ENCODE data around the gene GOLGA6C.
"Not testable (repeated sequence)": the region's sequence is repeated elsewhere in the genome, so short reads cannot be mapped to it uniquely, and the experiment has no call there.

Gene GOLGA6C

DNA sequence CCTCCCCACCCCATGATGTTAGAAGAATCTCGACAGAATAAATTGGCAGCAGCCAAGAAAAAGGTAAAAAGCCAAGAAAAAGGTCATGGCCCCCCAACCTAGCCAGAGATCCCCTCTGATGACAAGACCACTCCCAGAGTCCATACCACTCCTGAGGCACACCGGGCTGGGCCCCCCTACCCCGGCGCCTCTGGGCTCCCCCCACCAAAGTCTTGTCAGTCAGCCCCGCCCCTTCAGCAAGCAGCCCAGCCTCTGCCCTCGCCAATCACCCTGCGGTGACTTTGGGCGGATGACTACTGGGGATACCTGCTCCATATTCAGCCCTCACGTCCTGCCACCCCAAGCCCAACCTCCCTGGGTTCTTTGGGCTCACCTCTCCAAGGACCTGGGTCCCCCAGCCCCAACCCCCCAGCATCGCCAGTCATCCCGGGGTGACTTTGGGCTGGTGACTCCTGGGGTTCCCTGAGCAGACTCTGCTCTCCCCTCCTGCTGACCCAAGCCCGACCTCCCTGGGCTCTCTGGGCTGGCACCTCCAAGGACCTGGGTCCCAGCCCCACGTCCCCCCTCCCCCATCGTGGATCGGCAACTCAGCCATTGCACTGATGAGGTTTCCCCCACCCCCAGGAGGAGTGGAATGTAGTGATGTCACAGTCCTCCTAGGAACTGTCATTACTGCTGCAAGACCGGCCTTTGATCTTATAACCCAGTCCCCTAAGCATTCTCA lies 648 bp downstream of the GOLGA6C start:
- DNase-seq (ENCODE audit: low read depth in 2 of 2): not testable (repeated sequence)

DNA sequence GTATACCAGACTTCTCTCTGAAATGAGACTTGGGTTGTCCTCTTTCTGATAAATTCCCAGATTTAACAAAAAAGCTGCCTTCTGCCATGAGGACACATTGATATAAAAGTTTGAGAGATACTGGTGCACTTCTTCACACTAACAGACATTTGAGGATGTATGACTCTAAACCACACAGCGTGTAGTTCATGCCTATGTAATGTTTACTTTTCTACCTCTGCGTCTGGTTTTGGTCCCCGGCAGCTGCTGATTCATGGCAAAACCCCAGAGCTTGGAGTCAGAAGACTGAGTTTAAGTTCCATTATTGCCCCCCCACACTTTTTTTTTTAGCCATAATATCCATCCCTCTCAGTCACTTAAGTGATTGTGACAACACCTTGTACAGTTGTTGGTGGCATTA lies 1.7 kb downstream of the GOLGA6C start:
- not testable (repeated sequence) for DNase-seq (ENCODE audit: low read depth in 2 of 2)

DNA sequence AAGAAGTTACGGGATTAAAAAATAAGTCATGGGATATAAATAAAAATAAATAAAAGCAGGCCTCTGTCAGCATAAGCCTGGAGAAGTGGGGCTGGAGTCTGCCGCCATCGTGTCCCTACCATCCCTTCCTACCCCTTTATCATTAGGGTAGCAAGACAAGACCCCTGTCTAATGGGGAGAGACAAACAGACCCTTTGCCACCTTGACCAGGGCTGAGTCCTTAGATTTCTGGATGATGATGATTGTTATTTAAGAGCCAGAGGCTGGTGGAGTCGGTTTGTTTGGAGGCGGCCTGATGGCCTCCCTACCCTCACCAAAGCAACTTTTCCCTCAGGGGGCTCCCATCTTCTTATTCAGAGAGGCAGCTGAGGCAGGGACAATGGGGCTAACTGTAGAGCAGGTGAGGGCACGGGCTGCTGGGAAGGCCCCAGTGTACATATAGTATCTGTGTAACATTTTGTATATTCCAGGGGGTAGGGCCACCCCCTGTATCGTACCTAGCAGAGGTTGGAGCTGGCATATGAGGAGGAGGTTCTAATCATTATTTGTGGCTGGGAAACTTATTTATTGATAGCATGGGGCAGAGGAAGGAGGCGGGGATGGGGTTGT lies 15.7 kb downstream of the GOLGA6C start:
- not testable (repeated sequence) for DNase-seq (ENCODE audit: low read depth in 2 of 2)

DNA sequence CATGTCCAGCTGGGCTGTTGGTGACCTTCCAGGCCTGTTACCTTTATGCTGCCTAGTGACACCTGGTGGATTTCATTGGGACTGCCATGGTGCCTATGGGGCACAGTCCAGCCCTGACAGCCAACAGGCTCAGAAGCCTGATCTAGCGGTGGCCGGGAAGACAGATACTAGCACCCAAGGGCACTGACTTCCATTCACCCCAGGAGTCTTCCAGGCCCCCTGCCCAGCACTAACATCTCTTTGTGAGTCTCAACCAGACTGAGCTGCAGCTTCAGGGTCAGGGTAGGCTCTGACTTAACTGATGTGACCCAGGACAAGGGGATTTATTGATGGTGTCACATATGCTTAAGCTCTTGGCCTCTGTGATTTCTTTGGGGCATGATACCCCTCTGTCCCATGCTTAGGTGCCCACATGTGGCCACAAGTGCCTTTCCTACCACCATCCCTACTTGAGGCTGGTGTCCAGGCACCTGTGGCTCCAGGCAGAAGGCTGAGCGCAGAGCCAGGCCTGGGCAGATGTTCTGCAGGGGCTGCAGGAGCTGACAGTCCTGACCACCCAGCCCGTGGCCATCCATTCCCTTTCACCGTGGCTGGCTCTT lies 16.5 kb downstream of the GOLGA6C start:
- peak; percentile 27 to 28 for DNase-seq (ENCODE audit: low read depth in 2 of 2)

DNA sequence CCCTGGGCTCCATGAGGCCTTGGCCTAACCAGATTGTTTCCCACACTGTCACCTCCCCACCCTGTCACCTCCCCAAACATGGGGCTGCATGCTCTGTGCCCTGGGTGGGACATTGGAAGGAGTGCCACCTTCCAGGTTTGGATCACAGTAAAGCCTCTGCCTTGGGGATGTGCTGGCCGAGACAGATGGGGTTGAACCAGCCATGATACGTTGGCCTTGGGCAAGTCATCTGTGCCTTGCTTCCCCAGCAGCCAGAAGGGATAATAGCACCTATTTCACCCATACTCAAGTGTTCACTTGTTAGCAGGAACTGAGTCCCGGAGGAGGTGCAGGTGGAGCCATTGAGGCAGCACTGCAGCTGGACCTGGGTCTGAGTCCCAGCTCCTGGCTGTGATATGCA lies 17.5 kb downstream of the GOLGA6C start:
- DNase-seq (ENCODE audit: low read depth in 2 of 2): not testable (repeated sequence)

DNA sequence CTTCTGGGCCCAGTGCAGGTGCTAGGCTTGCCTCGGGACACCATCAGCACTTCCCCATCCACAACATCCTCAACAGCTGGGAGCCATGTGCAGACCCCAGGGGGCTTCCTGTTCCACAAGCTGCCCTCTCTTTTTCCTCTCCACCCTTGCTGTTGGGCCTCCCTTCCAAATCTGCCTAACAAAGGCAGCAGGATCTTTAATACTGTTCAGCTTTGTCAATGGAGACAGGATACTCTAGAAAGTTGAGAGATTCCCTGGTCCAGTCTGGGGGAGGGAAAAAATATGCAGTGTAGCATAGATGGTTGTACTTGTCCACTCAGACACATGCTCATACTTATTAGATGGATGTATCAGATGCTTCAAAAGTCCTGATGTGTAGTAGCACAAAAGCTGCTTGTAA lies 20.4 kb downstream of the GOLGA6C start:
- DNase-seq (ENCODE audit: low read depth in 2 of 2): not testable (repeated sequence)

DNA sequence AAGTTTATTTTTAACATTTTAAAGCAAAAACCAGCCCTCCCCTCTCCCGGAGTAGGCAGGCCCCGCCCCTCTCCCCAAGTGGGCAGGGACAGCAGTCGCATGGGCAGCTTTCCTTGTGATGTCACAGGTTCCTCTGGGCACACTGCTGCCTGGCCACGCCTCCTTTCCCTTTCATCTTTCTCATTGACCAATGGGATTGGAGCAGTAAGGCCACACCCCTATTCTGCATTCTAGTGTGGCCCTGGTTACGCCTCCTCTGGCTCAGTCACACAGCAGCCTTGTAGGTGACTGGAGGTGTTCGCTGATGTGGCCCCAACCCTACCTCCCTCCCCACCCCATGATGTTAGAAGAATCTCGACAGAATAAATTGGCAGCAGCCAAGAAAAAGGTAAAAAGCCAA lies 24.4 kb downstream of the GOLGA6C start, which contains the start of gene GOLGA6D:
Gene GOLGA6D, plus strand, starts transcription at position 264 of the 400 bp plus-strand sequence. Its CDS starts 41 bp downstream, at position 305.
- not testable (repeated sequence) for DNase-seq (ENCODE audit: low read depth in 2 of 2)

DNA sequence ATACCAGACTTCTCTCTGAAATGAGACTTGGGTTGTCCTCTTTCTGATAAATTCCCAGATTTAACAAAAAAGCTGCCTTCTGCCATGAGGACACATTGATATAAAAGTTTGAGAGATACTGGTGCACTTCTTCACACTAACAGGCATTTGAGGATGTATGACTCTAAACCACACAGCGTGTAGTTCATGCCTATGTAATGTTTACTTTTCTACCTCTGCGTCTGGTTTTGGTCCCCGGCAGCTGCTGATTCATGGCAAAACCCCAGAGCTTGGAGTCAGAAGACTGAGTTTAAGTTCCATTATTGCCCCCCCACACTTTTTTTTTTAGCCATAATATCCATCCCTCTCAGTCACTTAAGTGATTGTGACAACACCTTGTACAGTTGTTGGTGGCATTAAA lies 26.0 kb downstream of the GOLGA6C start:
- not testable (repeated sequence) for DNase-seq (ENCODE audit: low read depth in 2 of 2)

DNA sequence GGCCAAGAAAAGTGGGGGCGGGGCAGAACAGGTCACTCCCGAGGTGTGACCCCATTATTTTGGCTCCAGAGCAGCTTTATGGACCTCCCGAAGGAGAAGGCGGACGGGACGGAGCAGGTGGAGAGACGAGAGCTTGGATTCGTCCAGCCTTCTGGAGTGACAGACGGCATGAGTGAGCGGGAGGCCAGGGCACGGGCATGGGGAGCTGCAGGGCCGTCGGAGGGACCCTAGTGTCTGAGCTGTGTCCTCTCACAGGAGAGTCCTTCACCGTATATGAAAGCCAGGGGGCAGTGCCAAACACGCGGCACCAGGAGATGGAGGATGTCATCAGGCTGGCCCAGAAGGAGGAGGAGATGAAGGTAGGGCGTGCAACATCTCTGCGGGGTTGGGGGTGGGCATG lies 35.5 kb downstream of the GOLGA6C start:
- DNase-seq (ENCODE audit: low read depth in 2 of 2): not testable (repeated sequence)

DNA sequence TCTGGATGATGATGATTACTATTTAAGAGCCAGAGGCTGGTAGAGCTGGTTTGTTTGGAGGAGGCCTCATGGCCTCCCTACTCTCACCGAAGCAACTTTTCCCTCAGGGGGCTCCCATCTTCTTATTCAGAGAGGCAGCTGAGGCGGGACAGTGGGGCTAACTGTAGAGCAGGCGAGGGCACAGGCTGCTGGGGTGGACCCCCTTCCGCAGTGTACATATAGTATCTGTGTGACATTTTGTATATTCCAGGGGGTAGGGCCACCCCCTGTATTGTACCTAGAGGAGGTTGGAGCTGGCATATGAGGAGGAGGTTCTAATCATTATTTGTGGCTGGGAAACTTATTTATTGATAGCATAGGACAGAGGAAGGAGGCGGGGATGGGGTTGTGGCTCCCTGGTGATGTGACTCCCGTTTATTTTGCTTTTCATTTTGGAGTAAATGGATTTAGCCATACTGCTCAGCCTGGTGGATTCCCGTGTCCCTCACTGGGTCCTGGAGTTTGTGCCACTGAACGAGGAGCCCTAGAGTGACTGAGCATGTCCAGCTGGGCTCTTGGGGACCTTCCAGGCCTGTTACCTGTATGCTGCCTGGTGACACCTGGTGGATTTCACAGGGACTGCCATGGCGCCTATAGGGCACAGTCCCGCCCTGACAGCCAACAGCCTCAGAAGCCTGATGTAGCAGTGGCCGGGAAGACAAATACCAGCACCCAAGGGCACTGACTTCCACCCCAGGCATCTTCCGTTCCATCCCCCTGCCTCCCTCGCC lies 40.6 kb downstream of the GOLGA6C start:
- DNase-seq (ENCODE audit: low read depth in 2 of 2): not testable (repeated sequence)

DNA sequence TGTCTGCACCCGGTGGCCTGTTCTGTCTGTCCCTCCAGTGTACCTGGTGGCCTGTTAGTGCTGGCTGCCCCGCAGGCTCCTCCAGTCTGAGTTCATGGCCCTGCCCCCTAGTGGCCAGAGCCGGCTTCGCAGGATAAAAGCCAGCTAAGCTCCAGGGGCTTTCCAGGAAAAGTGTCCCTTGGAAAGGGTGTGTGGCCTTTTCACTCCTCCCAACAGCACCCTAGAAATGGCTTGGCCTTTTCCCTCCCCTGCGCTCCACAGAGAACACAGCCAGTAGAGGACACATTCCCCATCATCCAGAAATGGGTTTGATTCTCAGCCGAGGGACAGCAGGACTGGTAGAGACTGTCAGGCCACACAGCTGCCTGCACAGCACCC lies 41.2 kb downstream of the GOLGA6C start:
- peak; percentile 31 to 43 for DNase-seq (ENCODE audit: low read depth in 2 of 2)

DNA sequence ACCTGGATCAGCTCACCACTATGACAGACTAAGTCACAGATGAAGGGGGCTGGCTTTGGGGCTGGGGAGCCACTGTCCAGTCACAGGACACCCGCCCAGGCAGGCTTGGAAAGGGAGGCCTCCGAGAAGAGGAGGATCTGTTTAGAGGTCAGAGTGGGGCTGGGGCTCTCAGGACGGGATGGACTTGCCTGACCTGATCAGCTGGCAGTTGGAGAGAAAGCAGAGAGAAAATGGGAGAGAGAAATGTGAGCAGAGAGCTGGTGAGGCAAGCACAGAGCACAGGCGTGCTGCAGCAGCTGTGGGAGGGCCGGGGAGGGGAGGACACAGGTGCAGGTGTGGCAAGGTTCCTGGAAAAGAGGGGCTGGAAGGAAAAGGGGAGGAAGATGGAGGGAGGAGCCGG lies 41.9 kb downstream of the GOLGA6C start:
- DNase-seq (ENCODE audit: low read depth in 2 of 2): not testable (repeated sequence)

DNA sequence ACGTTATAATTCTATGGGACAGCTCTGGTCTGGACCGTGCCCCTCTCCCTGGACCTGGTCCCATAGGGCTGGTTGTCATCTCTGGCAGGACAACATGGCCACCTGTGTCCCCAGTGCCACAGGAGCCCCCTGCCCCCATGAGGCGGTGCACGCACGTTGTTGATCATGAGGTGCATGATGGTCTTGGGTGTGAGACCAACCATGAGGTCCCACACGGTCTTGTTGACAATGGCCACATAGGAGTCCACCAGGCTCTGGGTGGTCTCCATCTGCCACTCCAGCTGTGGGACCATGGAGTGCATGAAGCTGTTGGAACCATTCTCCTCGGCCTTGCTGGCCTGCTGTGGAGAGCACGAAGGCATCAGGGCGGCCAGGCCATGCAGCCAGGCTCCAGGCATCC lies 44.2 kb downstream of the GOLGA6C start:
- no peak for DNase-seq (ENCODE audit: low read depth in 2 of 2)

DNA sequence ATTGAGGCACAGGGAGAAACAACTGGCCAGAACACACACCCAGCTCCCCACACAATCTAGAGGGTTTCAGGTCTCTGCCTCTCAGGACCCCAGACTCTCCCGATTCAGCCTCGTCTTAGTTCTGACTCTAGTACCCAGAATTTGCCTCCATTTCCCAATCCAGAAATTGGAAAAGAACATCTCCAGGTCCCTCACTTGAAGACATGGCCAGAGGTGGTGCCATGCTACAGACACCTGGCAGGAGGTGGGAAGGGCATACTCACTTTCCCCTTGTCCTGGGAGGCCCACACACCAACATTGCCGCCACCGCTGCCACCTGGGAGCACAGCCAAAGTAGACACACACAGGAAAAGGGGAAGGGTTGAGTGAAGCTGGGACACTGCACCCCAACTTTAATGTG lies 44.6 kb downstream of the GOLGA6C start:
- not testable (repeated sequence) for DNase-seq (ENCODE audit: low read depth in 2 of 2)

DNA sequence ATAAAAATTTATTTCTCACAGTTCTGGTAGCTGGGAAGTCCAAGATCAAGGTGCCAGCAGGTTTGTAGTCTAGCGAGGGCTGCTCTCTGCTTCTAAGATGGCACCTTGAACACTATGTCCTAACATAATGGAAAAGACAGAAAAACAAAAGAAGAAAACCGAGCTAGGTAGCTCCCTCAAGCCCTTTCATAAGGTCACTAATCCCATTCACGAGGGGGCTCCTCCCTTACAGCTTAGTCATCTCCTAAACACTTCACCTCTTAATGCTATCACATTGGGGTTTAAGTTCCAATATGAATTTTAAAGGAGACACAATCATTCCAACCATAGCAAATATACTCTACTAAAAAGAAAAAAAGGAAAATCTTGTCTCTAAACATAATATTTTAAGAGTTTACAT lies 48.1 kb downstream of the GOLGA6C start:
- DNase-seq (ENCODE audit: low read depth in 2 of 2): no peak

DNA sequence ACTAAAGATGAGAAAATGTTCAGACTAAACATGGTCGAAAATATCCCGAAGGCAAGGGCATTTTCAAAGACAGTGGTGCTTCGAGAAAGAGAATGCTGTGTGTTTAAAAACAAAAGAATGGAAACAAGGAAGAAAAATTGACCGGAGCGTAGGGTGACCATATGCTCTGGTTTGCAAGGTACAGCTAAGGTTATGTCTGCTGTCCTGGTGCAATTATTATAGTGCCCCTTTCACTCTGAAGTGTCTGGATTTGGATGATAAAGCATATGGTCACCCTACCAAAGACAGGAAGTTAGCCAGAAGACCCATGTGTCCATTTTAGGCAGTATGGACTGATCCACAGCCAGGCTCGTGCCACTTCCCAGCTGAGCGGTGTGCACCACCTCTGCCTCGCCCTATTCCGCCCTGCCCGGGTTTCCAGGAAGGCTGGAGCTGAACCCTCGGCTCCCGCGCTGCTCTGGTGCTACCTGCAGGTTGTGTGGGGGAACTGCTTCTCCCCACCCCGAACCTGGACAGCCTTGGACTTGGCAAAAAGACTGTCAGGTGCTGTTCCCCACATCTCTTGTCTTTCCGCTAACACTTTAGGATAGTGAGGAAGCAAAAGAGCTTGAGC lies 49.8 kb downstream of the GOLGA6C start:
- DNase-seq (ENCODE audit: low read depth in 2 of 2): no peak

DNA sequence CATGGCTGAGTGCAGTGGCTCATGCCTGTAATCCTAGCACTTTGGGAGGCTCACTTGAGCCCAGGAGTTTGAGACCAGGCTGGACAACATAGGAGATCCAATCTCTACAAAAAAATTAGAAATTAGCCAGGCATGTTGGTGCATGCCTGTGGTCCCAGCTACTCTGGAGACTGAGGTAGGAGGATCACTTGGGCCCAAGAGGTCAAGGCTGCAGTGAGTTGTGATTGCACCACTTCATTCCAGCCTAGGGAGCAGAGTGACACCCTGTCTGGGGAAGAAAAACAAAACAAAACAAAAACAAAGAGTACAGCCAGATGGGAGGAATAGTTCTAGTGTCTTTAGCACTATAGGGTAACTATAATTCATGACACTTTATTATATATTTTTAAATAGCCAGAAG lies 51.6 kb downstream of the GOLGA6C start:
- DNase-seq (ENCODE audit: low read depth in 2 of 2): no peak

DNA sequence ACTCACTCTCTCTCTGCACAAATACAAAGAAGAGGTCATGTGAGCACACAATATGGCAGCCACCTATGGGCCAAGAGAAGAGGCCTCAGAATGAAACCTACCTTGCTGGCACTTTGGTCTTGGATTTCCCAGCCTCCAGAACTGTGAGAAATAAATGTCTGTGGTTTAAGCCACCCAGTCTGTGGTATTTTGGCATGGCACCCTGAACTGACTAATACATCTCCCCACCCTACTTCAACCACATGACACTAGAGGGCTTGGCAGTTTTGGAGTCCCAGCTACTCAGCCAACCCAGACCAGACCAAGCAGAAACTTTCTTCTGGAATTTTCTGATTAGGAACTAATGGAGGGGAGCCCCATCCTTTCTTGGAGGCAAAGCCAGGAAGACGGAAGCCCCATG lies 54.4 kb downstream of the GOLGA6C start:
- DNase-seq (ENCODE audit: low read depth in 2 of 2): not testable (repeated sequence)

DNA sequence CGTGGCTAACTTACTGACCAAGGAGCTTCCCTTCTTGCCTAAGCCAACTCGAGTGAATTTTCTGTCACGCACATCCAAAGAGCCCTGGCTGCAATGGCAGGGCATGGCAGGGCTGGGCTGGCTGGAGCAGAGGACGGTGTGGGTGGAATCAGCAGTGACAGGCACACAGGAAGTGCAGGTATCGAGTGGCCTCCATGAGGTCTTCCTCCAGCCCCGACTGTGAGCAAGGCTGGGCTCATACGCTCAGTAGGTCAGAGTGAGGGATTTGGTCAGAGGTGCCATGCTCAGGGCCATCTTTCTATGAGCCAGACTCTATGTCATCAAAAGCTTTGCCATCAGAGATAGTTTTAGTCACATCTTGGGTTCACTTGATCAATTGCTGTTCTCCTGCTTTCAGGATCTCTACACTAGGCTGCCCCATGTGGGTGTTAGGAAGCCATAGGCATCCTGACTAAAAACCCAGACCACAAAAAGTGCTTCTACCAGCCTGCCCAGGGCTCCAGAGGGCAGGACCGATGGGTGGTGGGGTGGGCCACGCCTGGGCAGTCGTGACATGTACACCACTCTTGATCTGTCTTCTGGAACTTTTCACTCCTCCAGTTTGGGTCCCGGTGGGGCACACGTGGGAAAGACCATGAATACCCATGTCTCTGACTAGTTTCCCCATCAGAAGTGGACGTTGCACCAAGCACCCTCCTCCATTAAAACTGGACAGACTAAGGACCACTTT lies 55.1 kb downstream of the GOLGA6C start:
- no peak for DNase-seq (ENCODE audit: low read depth in 2 of 2)

DNA sequence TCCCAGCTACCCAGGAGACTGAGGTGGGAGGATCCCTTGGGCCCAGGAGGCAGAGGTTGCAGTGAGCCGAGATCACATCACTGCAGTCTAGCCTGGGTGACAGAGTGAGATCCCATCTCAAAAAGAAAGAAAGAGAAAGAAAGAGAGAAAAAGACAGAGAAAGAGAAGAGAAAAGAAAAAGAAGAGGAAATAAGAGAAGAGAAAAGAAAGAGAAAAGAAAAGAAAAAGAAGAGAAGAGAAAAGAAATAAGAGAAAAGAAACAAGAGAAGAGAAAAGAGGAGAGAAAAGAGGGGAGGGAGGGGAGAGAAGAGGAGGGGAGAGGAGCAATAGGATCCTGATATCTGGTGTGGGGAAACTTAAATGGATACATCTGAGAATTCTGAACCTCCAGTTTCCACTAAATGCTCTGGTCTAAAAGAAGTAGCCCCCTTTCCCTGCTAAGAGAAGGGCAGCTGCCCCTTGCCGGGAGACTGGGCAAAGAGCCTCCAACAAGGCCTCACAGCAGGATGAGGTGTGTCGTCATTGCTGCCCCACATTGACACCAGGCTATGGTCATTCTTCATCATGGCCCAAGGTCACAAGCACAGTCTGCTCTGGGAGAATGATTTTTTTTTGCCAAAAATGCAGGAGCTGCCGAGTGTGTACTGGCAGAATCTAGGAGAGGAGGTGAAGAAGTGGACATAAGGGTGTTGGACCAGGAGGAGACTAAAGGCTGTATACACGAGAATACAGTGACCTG lies 56.6 kb downstream of the GOLGA6C start:
- no peak for DNase-seq (ENCODE audit: low read depth in 2 of 2)

Measured in stimulated activated CD8-positive, alpha-beta memory T cell treated with anti-CD3 and anti-CD28 coated beads, Interleukin-7, amount 100 ng/mL, for 1 hour (primary cell).